Immature natural killer cell (primary cell): ENCODE data around the gene KLF6. TPM values are rescaled to one million over a fixed set of nuclear protein-coding genes. Genes with fewer than 3 reads are reported as not detected.

Experiments
- DNase-seq, 3 donors: peaks; one replicate each; pipeline ENCODE4 v3.0.0; 2022; ENCODE audit warnings: mixed read lengths in 1 of 3
- H3K27ac Mint-ChIP-seq, 6 donors: one replicate each; pipeline ENCODE4 v1.8.0; 2020; ENCODE audit warnings: mixed read lengths in 6 of 6, mild to moderate bottlenecking in 5 of 6, inconsistent platforms in 4 of 6, moderate library complexity in 3 of 6
- H3K27me3 Mint-ChIP-seq, 3 donors: one replicate each; pipeline ENCODE4 v1.8.0; 2020 to 2021; ENCODE audit warnings: low read depth in 3 of 3, mild to moderate bottlenecking in 3 of 3, mixed read lengths in 3 of 3, moderate library complexity in 3 of 3, inconsistent platforms in 1 of 3
- H3K36me3 Mint-ChIP-seq, 3 donors: one replicate each; pipeline ENCODE4 v1.8.0; 2020; ENCODE audit warnings: mixed read lengths in 3 of 3, inconsistent platforms in 2 of 3, mild to moderate bottlenecking in 2 of 3
- H3K4me1 Mint-ChIP-seq, 2 donors: one replicate each; pipeline ENCODE4 v1.8.0; 2020; ENCODE audit warnings: inconsistent platforms in 2 of 2, mild to moderate bottlenecking in 2 of 2, mixed read lengths in 2 of 2, moderate library complexity in 1 of 2
- H3K4me3 Mint-ChIP-seq, 5 donors: one replicate each; pipeline ENCODE4 v1.8.0; 2020; ENCODE audit warnings: mild to moderate bottlenecking in 5 of 5, mixed read lengths in 5 of 5, inconsistent platforms in 3 of 5, moderate library complexity in 3 of 5
- H3K9me3 Mint-ChIP-seq, 6 donors: one replicate each; pipeline ENCODE4 v1.8.0; 2020; ENCODE audit warnings: mild to moderate bottlenecking in 6 of 6, mixed read lengths in 6 of 6, inconsistent platforms in 4 of 6, moderate library complexity in 3 of 6
- polyA plus RNA-seq, 3 donors: library from polyadenylated mRNA; unstranded; fragments of 300-500 nt; fragmentation: Illumina TruSeq; gene quantifications; one replicate each; pipeline ENCODE4 v1.2.3, GENCODE V29; 2021

Gene KLF6
- polyA plus RNA-seq, 3 donors from 2014 or later = 343 to 423 (median 353) TPM

DNA sequence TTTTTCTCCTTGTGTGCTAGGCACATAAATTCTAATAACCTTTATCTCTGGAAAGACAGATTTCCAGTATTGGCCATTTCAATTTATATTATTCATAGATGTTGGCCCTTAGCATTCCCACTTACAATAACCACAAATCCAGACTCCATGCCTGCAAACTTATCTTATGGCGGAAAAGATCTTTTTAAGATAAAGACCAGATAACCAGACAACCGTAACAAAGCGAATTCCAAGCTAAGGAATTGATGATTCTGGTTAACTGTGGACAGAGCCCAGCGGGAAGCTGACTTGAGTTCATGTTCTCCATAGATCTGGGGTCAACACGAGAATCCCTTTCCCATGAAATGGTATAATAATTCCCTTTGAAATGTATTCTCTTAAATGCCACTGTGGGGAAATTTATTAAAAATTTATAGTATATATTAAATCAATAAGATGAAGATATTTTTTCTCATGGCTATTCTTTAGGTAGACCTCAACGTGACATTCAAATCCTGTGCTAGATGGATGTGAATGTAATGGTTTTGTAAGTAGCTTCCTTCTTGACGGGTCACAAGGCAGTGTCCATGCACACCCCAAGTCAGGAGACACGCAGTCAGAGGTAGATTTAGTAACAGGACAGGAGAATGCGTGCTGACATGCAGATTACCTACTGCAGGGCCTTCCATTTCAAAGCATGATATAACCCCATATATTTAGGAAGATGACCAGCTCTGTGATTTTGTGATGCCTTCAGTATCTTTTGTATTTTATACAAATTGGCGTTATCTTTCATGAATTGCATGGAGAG, 37.7 kb upstream of the KLF6 start:
- H3K4me1 Mint-ChIP-seq = peaks cover 10 to 11% of the 10 kb centered on the region in 2 donors
- H3K27ac Mint-ChIP-seq = no peak overlapping the region
- no peak overlapping the region for H3K4me3 Mint-ChIP-seq
- H3K27me3 Mint-ChIP-seq = peaks cover 0 to 3% (median 0%) of the 10 kb centered on the region in 3 donors
- H3K9me3 Mint-ChIP-seq = no peaks in the 10 kb centered on the region
- DNase-seq = no peak
- H3K36me3 Mint-ChIP-seq = no peaks in the 10 kb centered on the region

DNA sequence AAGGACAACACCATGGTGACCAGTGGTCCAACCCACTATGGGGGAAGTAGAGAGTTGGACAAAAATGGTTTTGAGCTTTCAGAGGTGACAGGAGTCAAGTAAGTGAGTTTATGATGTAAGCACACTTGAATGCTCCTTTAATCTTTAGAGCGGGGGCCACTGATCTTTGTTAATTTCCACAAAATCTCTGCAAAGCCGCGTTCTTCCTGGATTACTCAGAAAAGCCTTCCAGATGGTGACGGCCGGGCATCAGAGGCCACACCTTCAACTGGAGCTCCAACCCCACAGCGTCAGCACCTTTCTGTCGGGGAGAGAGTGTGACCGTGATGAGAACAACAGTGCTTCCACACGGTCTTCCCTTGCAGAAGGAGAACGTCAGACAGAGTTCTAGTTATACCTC, 35.2 kb upstream of the KLF6 start:
- DNase-seq = no peak
- no peaks in the 10 kb centered on the region for H3K36me3 Mint-ChIP-seq
- H3K4me1 Mint-ChIP-seq = peaks cover 13 to 18% of the 10 kb centered on the region in 2 donors
- H3K9me3 Mint-ChIP-seq = no peaks in the 10 kb centered on the region
- H3K27ac Mint-ChIP-seq = peak overlapping the region in 1 of 6 donors; percentile 6
- H3K27me3 Mint-ChIP-seq = peaks cover 0 to 2% (median 0%) of the 10 kb centered on the region in 3 donors
- H3K4me3 Mint-ChIP-seq = no peak overlapping the region

DNA sequence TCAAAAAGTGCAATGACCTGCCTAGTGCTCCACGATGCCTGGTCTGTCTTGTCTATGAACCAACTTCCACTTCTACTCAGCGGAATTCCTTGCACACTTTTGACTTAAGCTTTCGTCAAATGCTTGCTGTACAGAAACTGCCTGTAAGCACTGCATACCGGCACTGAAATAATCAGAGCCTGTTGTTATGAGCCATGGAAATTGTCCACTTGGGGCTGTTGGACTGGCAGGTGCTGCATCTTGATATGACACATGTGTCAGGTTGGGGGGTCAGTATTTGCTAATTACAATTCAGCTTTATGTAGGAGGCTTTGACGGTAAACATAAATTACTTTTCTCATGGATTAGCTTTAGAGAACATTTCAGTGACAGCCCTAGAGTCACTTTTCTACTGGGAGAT, 32.0 kb upstream of the KLF6 start:
- H3K4me3 Mint-ChIP-seq = no peak overlapping the region
- H3K27me3 Mint-ChIP-seq = peaks cover 1 to 3% (median 2%) of the 10 kb centered on the region in 3 donors
- H3K9me3 Mint-ChIP-seq = no peaks in the 10 kb centered on the region
- DNase-seq = no peak
- H3K4me1 Mint-ChIP-seq = peaks cover 39 to 40% of the 10 kb centered on the region in 2 donors
- H3K27ac Mint-ChIP-seq = no peak overlapping the region
- no peaks in the 10 kb centered on the region for H3K36me3 Mint-ChIP-seq

DNA sequence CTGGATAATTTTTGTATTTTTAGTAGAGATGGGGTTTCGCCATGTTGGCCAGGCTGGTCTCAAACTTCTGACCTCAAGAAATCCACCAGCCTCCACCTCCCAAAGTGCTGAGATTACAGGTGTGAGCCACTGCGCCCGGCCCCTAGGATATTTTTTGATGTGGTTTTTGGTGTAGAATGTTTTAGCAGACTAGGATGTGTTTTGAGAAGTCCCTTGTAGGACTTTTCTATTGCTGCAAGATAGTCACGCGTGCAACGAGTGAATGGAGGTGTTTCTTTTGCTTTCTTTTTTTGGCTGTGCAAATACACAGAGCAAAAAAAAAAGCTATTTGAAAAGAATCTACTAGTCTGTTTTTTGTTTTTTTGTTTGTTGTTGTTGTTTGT, 29.8 kb upstream of the KLF6 start:
- Mint-ChIP-seq H3K4me3 (peak overlapping the region; percentile 31 to 73 (median 62)), H3K9me3 (no peaks in the 10 kb centered on the region), H3K4me1 (peaks cover 29 to 41% of the 10 kb centered on the region in 2 donors), H3K27me3 (peaks cover 10% of the 10 kb centered on the region in 3 donors), H3K36me3 (no peaks in the 10 kb centered on the region), H3K27ac (peak overlapping the region; percentile 63 to 85 (median 73))
- peak; percentile 44 to 47 (median 45) for DNase-seq

DNA sequence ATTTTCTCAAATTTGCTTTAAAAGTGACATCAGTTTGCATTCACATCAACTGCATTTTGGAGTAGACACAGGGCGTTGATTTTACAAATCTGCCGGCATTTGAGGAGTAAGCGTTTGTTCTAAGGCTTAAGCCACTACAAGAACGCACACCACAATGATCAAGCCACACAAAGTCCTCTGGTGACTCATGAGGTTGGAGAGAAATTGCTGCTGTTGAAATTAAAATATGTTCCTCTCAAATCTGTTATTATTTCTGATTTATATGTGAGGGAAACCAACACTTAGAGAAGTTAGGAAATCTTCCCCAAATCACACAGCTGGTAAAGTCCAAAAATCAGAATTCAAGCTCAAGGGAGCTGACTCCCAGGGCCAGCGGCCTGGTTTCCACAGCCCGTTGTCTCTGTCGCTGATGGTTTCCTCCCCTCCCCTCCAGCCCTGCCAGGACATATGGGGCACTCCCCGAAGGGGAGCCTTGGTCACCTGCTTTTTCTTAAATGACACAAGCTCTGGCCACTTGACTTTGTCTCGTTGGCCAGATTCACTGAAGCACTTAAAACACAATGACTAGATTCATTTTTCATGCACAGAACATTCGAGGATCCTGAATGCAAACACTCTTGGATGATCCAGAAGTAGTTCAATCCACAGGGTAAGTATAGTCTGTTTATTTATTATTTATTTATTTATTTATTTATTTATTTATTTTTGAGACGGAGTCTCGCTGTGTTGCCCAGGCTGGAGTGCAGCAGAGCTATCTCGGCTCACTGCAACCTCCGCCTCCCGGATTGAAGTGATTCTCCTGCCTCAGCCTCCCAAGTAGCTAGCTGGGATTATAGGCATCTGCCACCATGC, 29.2 kb upstream of the KLF6 start:
- Mint-ChIP-seq H3K4me1 (peaks cover 29 to 41% of the 10 kb centered on the region in 2 donors), H3K27ac (peak overlapping the region; percentile 66 to 86 (median 77)), H3K4me3 (peak overlapping the region in 4 of 5 donors; percentile 12 to 73 (median 66)), H3K27me3 (peaks cover 15 to 16% (median 15%) of the 10 kb centered on the region in 3 donors), H3K36me3 (no peaks in the 10 kb centered on the region), H3K9me3 (no peaks in the 10 kb centered on the region)
- DNase-seq = peak in 1 of 3 donors; percentile 28

DNA sequence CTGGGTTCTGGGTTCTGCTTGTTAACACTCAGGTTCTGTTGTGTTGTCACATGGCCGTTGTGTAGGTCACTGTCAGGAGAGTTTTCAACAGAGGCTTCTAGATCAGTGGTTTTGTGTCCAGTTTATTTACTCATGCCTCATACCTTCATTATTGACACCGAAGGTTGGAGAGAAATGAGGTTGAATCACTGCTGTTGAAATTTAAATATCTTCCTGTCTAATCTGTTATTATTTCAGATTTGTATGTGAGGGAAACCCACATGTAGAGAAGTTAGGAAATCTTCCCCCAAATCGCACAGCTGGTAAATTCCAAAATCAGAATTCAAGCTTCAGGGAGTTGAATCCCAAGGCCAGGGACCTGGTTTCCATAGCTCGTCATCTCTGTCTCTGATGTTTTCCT, 28.3 kb upstream of the KLF6 start:
- H3K27ac Mint-ChIP-seq = peak overlapping the region; percentile 36 to 86 (median 71)

DNA sequence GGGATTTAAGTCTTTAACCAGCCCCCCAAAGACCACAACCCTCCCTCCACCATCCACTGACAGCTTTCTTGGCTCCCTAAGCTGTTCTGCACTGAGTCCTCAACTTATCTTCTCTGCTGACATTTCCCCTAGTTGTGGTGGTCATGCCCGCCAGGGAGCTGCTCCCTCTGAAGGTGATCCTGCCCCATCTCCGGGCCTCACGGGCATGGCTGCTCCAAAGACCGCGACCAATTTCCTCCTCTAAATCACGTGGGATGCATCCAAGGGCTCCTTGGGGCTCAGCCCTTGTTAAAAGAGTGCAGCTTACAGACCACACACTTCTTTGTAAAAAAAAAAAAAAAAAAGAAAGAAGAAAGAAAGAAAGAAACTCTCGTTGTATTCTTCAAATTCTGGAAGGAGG, 27.1 kb upstream of the KLF6 start:
- H3K4me1 Mint-ChIP-seq = peaks cover 29 to 41% of the 10 kb centered on the region in 2 donors
- DNase-seq = no peak
- H3K36me3 Mint-ChIP-seq = no peaks in the 10 kb centered on the region
- no peak overlapping the region for H3K27ac Mint-ChIP-seq
- H3K27me3 Mint-ChIP-seq = peaks cover 17 to 24% (median 20%) of the 10 kb centered on the region in 3 donors
- no peaks in the 10 kb centered on the region for H3K9me3 Mint-ChIP-seq
- peak overlapping the region in 2 of 5 donors; percentile 45 to 86 for H3K4me3 Mint-ChIP-seq

More for the DNA sequence above, 28.3 kb upstream of the KLF6 start:
- H3K36me3 Mint-ChIP-seq = no peaks in the 10 kb centered on the region
- H3K4me1 Mint-ChIP-seq = peaks cover 29 to 41% of the 10 kb centered on the region in 2 donors
- H3K9me3 Mint-ChIP-seq = no peaks in the 10 kb centered on the region
- peak overlapping the region in 2 of 5 donors; percentile 35 to 37 for H3K4me3 Mint-ChIP-seq
- no peak for DNase-seq
- peaks cover 15 to 18% (median 15%) of the 10 kb centered on the region in 3 donors for H3K27me3 Mint-ChIP-seq

DNA sequence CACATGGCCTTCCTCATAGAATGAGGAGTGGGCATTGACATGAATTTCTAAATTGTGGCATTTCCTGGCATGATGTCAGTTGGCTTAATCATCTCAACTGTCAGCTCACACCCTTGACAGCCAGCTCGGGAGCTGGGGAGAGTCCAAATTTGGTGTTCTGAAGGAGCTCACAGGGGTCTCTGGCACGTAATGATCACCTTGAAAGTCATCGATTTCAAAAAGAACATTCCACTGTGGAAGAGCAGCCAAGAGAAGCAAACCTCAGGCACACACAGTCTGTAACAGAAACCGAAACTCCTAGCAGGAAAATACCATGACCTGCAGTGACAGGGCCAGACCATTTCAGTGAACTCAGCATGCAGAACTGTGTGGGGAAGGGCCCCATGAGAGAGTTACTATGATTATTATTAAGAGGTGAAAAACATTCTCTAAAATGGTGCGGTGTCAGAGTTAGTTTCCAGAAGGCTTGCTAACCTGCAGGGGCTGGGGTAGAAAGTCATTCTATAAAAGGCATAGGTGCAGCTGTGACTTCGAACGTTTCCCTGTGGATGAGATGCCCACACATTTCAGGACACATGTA, 26.4 kb upstream of the KLF6 start:
- no peaks in the 10 kb centered on the region for H3K36me3 Mint-ChIP-seq
- DNase-seq = peak; percentile 55 to 61 (median 57)
- no peak overlapping the region for H3K27ac Mint-ChIP-seq
- peaks cover 17 to 27% (median 21%) of the 10 kb centered on the region in 3 donors for H3K27me3 Mint-ChIP-seq
- H3K4me3 Mint-ChIP-seq = peak overlapping the region in 3 of 5 donors; percentile 78 to 86 (median 84)
- no peaks in the 10 kb centered on the region for H3K9me3 Mint-ChIP-seq
- peaks cover 29 to 41% of the 10 kb centered on the region in 2 donors for H3K4me1 Mint-ChIP-seq

DNA sequence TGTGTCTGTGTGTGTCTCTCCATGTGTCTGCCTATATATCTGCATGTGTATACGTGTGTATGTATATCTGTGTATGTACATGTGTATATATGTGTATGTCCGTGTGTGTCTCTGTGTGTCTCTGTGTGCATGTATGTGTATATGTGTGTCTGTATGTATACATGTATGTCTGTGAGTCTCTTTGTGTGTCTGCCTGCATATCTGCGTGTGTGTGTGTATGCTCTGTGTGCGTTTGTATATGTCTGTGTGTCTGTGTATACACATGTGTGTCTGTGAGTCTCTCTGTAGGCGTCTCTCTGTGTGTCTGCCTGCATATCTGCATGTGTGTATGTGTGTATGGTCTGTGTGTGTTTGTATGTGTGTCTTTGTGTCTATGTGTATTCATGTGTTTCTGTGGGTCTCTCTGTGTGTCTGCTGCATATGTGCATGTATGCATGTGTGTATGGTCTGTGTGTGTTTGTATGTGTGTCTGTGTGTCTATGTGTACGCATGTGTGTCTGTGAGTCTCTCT, 23.7 kb upstream of the KLF6 start:
- no peak for DNase-seq
- H3K27ac Mint-ChIP-seq = no peak overlapping the region
- H3K9me3 Mint-ChIP-seq = no peaks in the 10 kb centered on the region
- H3K27me3 Mint-ChIP-seq = peaks cover 27 to 42% (median 32%) of the 10 kb centered on the region in 3 donors
- H3K4me1 Mint-ChIP-seq = peaks cover 7 to 23% of the 10 kb centered on the region in 2 donors
- peak overlapping the region in 3 of 5 donors; percentile 78 to 86 (median 84) for H3K4me3 Mint-ChIP-seq
- H3K36me3 Mint-ChIP-seq = no peaks in the 10 kb centered on the region

DNA sequence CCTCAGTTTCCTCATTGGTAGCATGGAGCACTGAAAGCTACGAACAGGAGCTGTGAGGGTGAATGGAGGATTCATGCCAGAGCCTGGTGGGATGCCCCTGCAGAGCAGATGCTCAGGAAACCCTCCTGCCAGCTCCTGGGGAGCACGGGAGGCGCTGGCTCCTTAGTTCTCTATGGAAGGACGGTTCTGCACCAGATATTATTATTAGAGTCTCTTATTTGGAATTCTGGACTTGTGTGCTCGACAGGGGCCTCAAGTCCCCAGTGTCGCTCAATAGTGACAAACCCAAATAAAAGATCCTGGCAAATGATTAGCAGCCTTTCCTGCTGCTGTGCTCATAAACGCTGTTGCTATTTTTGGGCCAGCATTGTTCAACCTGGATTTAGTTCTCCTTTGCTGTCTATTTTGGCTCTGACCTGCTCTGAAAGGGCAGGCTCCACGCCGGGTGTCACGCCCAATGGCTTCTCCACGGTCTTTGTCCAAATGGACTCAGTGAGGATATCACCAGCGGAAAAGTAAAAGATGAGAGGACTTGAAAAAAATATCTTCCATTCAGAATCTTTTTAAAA, 23.0 kb upstream of the KLF6 start:
- no peak for DNase-seq
- Mint-ChIP-seq H3K9me3 (no peaks in the 10 kb centered on the region), H3K4me3 (peak overlapping the region in 2 of 5 donors; percentile 84 to 86), H3K27me3 (peaks cover 30 to 46% (median 37%) of the 10 kb centered on the region in 3 donors), H3K4me1 (peaks cover under 1 to 17% of the 10 kb centered on the region in 2 donors), H3K27ac (no peak overlapping the region), H3K36me3 (no peaks in the 10 kb centered on the region)

DNA sequence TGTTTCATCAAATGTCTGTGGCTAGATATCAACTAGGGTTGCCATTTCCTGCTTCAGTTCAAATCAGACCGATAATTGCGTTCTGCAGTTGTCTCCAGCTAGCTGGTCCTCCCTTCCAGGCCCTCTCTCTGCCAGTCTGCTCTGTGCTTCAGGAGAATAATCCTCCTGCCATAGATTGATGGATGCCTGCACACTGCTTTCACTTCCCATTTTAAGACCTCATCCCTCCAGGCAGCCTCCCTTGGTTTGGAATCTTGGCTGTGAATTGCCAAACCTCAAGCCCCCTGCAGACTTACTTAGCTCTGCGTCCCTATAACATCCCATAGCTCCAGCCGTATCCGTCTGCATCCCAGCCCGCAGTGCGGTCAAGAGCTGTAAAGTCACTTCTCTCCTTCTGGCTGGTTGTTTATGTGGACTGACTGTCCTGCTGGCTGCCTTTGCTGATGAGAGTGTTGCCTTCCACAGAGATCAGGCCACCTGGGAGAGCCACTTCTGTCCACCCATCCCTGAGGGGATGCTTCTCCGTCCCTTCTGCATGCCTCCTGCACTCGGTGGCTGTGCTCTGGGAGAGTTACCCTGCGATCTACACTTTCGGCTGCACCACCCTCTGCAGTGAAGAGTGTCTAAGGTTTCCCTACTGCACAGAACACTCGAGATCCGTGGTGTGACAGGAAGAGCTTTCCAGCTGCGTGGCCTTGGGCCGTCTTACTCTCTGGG, 22.4 kb upstream of the KLF6 start:
- no peaks in the 10 kb centered on the region for H3K9me3 Mint-ChIP-seq
- peak overlapping the region in 1 of 5 donors; percentile 76 for H3K4me3 Mint-ChIP-seq
- H3K27me3 Mint-ChIP-seq = peaks cover 30 to 46% (median 37%) of the 10 kb centered on the region in 3 donors
- no peak overlapping the region for H3K27ac Mint-ChIP-seq
- H3K4me1 Mint-ChIP-seq = peaks cover 0 to 15% of the 10 kb centered on the region in 2 donors
- no peaks in the 10 kb centered on the region for H3K36me3 Mint-ChIP-seq
- peak; percentile 39 to 52 (median 46) for DNase-seq

DNA sequence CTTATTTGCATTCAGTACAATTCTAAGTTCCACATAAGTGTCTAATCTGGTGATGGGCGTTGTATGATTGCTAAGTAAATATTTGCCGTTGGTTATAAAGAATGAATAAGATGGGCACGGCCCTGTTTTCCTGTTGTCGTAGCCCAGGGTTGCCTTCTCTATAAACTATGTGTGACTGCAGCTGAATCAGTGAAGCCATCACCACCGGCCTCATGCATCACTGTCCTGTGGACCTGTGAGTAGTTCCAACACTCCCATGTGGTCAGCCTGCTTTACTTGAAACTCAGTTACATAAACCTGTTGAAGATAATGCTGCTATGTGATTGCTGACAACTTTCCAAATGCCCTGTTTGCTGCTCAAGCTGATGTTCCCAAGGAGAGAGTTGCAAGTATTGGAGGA, 21.6 kb upstream of the KLF6 start:
- Mint-ChIP-seq H3K4me3 (peak overlapping the region in 1 of 5 donors; percentile 76), H3K27ac (no peak overlapping the region), H3K4me1 (peaks cover 0 to 8% of the 10 kb centered on the region in 2 donors), H3K9me3 (no peaks in the 10 kb centered on the region), H3K36me3 (no peaks in the 10 kb centered on the region), H3K27me3 (peaks cover 30 to 46% (median 37%) of the 10 kb centered on the region in 3 donors)
- DNase-seq = peak in 1 of 3 donors; percentile 32
